ENCODE data around the gene SETD5. TPM values are rescaled to one million over a fixed set of nuclear protein-coding genes. Genes with fewer than 3 reads are reported as not detected.

SETD5 gene
- total and polyA plus RNA-seq, 9 donors: 30.8 to 140 (median 97.6) TPM

DNA sequence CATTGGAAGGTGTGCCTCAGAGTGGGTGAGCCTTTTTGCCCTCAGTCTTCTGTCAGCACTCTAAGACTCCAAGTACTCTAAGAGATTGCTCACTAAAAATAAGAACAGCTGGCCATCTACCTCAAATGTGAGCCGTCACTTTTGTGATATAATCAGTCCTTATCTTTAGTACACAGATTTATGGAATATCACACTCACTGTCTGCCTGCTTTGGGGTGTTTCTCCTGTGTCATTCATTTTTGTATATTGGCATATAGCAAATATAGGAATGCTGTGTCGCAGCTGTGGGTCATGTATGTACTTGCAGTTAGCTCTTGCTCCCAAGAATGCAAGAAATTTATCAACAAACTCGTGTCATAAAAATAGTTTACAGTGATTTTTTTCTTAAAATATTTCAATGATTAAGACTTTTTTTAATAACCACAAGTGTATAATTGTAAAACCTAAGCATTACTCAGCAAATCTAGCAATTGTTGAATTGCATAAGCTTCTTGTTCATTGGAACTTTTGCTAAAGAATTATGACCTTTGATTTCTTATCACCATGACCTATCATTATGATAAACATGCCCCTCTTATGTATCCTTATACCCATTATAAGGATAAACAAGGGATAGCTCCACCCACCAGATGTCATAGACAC is 18.8 kb downstream of the SETD5 start:
- Histone ChIP-seq H3K36me3 (no peaks in the 10 kb centered on the region), H3K27me3 (no peaks in the 10 kb centered on the region), H3K4me3 (no peak overlapping the region), H3K4me1 (ENCODE audit: insufficient read depth) (peaks cover 13% of the 10 kb centered on the region), H3K27ac (no peak overlapping the region), H3K9me3 (no peaks in the 10 kb centered on the region)
- 25 to 39% (median 30%) methylated on average over 3 of the region's 3 CpGs for WGBS, 3 donors
- no peak for DNase-seq
- TF ChIP-seq EP300 (IDR thresholded peaks at IDR 0.05) (no peak), POLR2A (IDR thresholded peaks at IDR 0.05) (no peak)
- TF ChIP-seq, protein P1, sequence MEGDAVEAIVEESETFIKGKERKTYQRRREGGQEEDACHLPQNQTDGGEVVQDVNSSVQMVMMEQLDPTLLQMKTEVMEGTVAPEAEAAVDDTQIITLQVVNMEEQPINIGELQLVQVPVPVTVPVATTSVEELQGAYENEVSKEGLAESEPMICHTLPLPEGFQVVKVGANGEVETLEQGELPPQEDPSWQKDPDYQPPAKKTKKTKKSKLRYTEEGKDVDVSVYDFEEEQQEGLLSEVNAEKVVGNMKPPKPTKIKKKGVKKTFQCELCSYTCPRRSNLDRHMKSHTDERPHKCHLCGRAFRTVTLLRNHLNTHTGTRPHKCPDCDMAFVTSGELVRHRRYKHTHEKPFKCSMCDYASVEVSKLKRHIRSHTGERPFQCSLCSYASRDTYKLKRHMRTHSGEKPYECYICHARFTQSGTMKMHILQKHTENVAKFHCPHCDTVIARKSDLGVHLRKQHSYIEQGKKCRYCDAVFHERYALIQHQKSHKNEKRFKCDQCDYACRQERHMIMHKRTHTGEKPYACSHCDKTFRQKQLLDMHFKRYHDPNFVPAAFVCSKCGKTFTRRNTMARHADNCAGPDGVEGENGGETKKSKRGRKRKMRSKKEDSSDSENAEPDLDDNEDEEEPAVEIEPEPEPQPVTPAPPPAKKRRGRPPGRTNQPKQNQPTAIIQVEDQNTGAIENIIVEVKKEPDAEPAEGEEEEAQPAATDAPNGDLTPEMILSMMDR (IDR thresholded peaks at IDR 0.05): no peak
- intact Hi-C loops (cut with DNase I): no loop called here

DNA sequence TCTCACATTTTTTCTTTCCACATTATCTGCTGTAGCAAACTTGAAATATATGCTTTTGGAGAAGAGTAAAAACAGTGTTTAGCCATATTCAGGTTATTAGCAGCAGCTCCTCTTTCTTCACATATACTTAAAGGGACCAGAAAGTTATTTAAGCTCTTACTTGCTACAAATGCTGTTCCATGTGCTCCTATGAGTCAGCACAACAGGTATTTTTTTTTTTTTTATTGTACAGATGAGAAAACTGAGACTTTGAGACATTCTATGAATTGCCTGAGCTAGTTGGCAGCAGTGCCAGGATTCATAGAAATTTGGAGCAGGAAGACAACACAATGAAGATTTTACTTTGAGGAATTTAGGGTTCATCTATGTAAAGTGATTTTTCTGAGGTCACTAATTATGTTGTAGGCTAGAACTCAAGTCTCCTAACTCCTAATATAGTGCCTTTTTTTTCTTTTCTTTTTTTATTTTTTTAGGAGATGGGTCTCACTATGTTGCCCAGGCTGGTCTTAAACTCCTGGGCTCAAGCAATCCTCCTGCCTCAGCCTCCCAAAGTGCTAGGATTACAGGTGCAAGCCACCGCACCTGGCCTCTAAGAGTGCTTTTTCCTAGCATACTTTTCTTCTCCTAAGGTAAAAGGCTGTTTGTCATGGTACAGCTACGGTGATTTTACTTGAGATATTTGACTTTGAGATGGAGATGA is 23.6 kb downstream of the SETD5 start:
- Histone ChIP-seq H3K4me1 (ENCODE audit: insufficient read depth) (peaks cover 2% of the 10 kb centered on the region), H3K4me3 (no peak overlapping the region), H3K27ac (no peak overlapping the region), H3K36me3 (no peaks in the 10 kb centered on the region), H3K27me3 (no peaks in the 10 kb centered on the region), H3K9me3 (no peaks in the 10 kb centered on the region)
- TF ChIP-seq POLR2A (IDR thresholded peaks at IDR 0.05) (no peak), EP300 (IDR thresholded peaks at IDR 0.05) (no peak)
- TF ChIP-seq, protein P1 (IDR thresholded peaks at IDR 0.05): no peak
- intact Hi-C loops (cut with DNase I): loop anchor here in 2 of 4 donors (10.0 kb wide), 1 partner anchor 66 kb away; no protein-coding TSS in a partner anchor
- no peak for DNase-seq
- 92 to 95% (median 95%) methylated on average over 2 of the region's 2 CpGs for WGBS, 3 donors

DNA sequence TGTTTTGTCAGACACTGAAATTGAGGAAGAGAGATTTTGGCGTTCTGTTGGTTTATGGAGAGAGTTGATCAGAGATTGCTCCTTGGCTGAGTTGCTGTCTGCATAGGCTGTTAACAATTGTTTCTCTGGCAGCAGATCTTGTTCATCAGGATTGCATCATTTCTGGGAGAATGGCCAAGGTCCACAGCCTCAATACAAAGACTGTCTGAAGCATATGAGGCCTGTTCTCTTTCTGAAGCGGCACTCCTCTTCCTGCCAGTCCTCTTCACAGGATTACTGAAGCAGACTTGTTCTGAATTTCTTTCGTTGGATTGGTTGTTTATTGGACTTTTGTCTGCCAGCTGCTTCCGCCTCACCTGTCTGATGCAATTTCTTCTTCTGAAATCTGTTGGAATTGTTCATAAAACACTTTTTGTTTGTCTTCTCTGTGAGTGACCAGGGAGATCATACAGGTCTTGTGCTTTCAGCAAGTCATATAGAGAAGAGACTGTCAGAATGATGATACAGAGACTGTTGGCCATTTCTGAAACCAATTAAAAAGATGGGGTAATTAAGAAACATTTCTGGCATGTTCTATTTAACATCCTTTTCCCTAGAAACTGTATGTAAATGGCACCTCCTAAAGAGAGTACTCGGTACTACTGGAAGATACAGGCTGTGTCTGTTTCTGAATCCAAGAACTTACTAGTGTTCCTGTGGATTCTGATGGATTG is 25.5 kb downstream of the SETD5 start:
- DNase-seq: peak; percentile 53 to 91 (median 82)
- H3K9me3 ChIP-seq: no peaks in the 10 kb centered on the region
- TF ChIP-seq, protein P1 (IDR thresholded peaks at IDR 0.05): peak in 2 of 3 donors; percentile 31 to 42
- TF ChIP-seq EP300 (IDR thresholded peaks at IDR 0.05): no peak
- H3K36me3 ChIP-seq: no peaks in the 10 kb centered on the region
- 5 to 7% (median 6%) methylated on average over 5 of the region's 5 CpGs for WGBS, 3 donors
- intact Hi-C loops (cut with DNase I): loop anchor here in 2 of 4 donors (10.0 kb wide), 1 partner anchor 68 kb away; no protein-coding TSS in a partner anchor
- H3K4me3 ChIP-seq: no peak overlapping the region
- no peaks in the 10 kb centered on the region for H3K4me1 ChIP-seq (ENCODE audit: insufficient read depth)
- peak overlapping the region in 1 of 2 donors; percentile 44 for H3K27ac ChIP-seq
- H3K27me3 ChIP-seq: no peaks in the 10 kb centered on the region

DNA sequence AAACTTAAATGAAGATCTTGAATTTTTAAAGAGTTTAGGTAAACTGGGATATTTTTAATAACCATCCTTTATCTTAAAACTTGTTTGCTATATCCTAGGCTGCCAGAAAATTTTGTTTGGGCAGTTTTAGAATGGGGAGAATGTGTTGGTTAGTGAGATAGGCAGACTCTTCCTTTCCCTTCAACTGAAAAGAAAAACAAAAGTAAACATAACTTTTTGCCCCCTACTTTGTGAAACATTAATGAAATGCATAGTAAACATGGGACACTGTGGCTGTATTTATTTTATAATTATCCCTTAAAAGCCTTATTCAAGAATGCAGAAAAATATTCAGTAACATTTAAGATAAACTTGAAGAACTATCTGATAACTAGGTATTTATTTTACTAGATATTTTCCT is 31.0 kb downstream of the SETD5 start:
- intact Hi-C loops (cut with DNase I): loop anchor here in 2 of 4 donors (10.0 kb wide), 1 partner anchor 74 kb away; no protein-coding TSS in a partner anchor
- Histone ChIP-seq H3K9me3 (no peaks in the 10 kb centered on the region), H3K4me3 (no peak overlapping the region), H3K36me3 (no peaks in the 10 kb centered on the region), H3K4me1 (ENCODE audit: insufficient read depth) (peaks cover 2% of the 10 kb centered on the region), H3K27me3 (no peaks in the 10 kb centered on the region), H3K27ac (no peak overlapping the region)
- TF ChIP-seq POLR2A (IDR thresholded peaks at IDR 0.05) (no peak), EP300 (IDR thresholded peaks at IDR 0.05) (no peak)
- TF ChIP-seq, protein P1 (IDR thresholded peaks at IDR 0.05): no peak
- no peak for DNase-seq
